Measurements from ENCODE around the gene AP1G1. TPM values are rescaled to one million over a fixed set of nuclear protein-coding genes. Genes with fewer than 3 reads are reported as not detected.
"Not testable (repeated sequence)": the region's sequence is repeated elsewhere in the genome, so short reads cannot be mapped to it uniquely, and the experiment has no call there.

AP1G1 gene
- total and polyA plus RNA-seq, 5 donors from 2014 or later = 11.7 to 190 (median 13.6) TPM

DNA sequence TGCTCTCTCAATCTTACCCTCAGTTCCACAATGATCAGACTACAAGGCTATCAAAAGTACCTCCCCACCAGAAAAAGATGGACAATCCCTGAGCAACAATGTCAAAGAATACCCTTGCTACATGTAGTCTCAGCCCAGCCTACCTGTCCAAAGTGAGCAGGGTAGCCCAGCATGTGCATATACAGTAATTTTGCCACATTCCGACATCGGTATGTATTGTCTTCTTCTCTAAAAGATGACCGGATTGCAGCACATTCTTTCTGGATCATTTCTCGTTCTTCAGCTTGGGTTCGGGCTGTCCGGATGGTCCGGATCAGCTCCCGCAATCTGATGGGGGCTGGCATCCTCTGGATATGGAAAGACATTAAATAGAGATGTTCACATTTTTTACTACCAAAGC lies 19.5 kb downstream of the AP1G1 start:
- Histone ChIP-seq H3K4me3 (ENCODE audit: low read depth, low read length) (no peak overlapping the region), H3K9me3 (ENCODE audit: control insufficient read depth in 2 of 2, low read length in 2 of 2) (no peaks in the 10 kb centered on the region), H3K27me3 (ENCODE audit: control insufficient read depth, insufficient read depth, low read length) (no peaks in the 10 kb centered on the region), H3K36me3 (ENCODE audit: control insufficient read depth, insufficient read depth, low read length) (peaks cover 46% of the 10 kb centered on the region), H3K27ac (ENCODE audit: insufficient read depth, low read length, poor library complexity, severe bottlenecking) (no peak overlapping the region), H3K4me1 (ENCODE audit: control insufficient read depth, insufficient read depth, low read length, poor library complexity, severe bottlenecking) (peaks cover 19% of the 10 kb centered on the region)
- Mint-ChIP-seq H3K36me3 (peaks cover 28% of the 10 kb centered on the region), H3K4me3 (peak overlapping the region in 1 of 4 donors; percentile 2), H3K27ac (no peak overlapping the region), H3K27me3 (no peaks in the 10 kb centered on the region), H3K4me1 (peaks cover 28 to 66% (median 47%) of the 10 kb centered on the region in 4 donors), H3K9me3 (no peaks in the 10 kb centered on the region)
- no peak for DNase-seq
- no peak for ATAC-seq (ENCODE audit: low read depth in 2 of 2)

DNA sequence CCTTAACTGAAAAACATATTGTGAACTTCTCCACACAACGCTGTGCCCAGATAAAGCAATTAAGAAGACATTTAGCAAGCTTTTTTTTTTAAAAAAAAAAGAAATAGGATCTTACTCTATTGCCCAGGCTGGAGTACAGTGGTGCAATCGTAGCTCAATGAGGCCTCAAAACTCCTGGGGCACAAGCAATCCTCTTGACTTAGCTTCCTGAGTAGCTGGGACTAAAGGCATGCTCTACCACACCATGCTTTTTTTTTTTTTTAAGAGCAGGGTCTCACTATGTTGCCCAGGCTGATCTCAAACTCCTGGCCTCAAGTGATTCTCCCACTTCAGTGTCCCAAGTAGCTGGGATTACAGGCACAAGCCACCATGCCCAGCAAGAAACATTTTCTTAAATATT lies 20.1 kb downstream of the AP1G1 start:
- Histone ChIP-seq H3K27me3 (ENCODE audit: control insufficient read depth, insufficient read depth, low read length) (no peaks in the 10 kb centered on the region), H3K36me3 (ENCODE audit: control insufficient read depth, insufficient read depth, low read length) (peaks cover 43% of the 10 kb centered on the region), H3K4me3 (ENCODE audit: low read depth, low read length) (no peak overlapping the region), H3K9me3 (ENCODE audit: control insufficient read depth in 2 of 2, low read length in 2 of 2) (no peaks in the 10 kb centered on the region), H3K4me1 (ENCODE audit: control insufficient read depth, insufficient read depth, low read length, poor library complexity, severe bottlenecking) (peaks cover 14% of the 10 kb centered on the region), H3K27ac (ENCODE audit: insufficient read depth, low read length, poor library complexity, severe bottlenecking) (no peak overlapping the region)
- Mint-ChIP-seq H3K27ac (no peak overlapping the region), H3K4me3 (peak overlapping the region in 2 of 4 donors; percentile 2 to 8), H3K36me3 (peaks cover 29% of the 10 kb centered on the region), H3K27me3 (no peaks in the 10 kb centered on the region), H3K4me1 (peaks cover 24 to 65% (median 45%) of the 10 kb centered on the region in 4 donors), H3K9me3 (no peaks in the 10 kb centered on the region)
- DNase-seq (no peak), ATAC-seq (ENCODE audit: low read depth in 2 of 2) (no peak)

DNA sequence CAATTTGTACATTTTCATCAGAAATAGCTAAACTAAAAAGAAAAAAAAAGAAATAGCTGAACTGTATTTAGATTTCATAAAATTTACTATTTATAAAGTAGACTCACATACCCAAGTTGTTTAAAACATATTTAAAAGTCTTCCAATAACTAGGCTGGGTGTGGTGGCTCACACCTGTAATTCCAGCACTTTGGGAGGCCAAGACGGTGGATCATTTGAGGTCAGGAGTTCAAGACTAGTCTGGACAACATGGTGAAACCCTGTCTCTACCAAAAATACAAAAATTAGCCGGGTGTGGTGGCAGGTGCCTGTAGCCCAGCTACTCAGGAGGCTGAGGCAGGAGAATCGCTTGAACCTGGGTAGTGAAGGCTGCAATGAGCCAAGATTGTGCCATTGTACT lies 23.5 kb downstream of the AP1G1 start:
- DNase-seq; H3K27me3 ChIP-seq (ENCODE audit: control insufficient read depth, insufficient read depth, low read length); H3K27me3 Mint-ChIP-seq; H3K4me3 ChIP-seq (ENCODE audit: low read depth, low read length); H3K27ac ChIP-seq (ENCODE audit: insufficient read depth, low read length, poor library complexity, severe bottlenecking); ATAC-seq (ENCODE audit: low read depth in 2 of 2); H3K4me3 Mint-ChIP-seq; H3K4me1 ChIP-seq (ENCODE audit: control insufficient read depth, insufficient read depth, low read length, poor library complexity, severe bottlenecking); H3K9me3 Mint-ChIP-seq; H3K9me3 ChIP-seq (ENCODE audit: control insufficient read depth in 2 of 2, low read length in 2 of 2); H3K27ac Mint-ChIP-seq: not testable (repeated sequence)
- peaks cover 44% of the 10 kb centered on the region for H3K36me3 ChIP-seq (ENCODE audit: control insufficient read depth, insufficient read depth, low read length)
- Mint-ChIP-seq H3K36me3 (peaks cover 23% of the 10 kb centered on the region), H3K4me1 (peaks cover 12 to 48% (median 32%) of the 10 kb centered on the region in 4 donors)

DNA sequence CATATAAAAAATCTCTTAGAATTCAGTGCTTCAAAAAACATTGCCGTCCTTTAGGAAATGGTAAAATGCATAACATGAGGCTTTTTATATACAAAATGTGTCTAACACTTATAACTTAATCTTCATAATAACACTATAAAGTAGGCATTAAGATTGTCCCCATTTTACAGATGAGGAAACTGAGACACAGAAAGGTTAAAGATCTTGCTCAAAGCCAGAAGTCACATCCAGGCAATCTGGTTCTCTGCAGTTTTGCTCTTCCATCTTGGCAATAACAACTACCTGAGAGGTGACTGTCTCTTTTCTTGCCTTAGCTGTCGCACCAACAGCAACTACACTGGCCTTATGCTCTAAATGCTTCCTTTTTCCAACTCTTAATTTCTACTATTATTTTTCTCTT lies 24.5 kb downstream of the AP1G1 start:
- H3K27me3 Mint-ChIP-seq = no peaks in the 10 kb centered on the region
- Histone ChIP-seq H3K4me3 (ENCODE audit: low read depth, low read length) (no peak overlapping the region), H3K27me3 (ENCODE audit: control insufficient read depth, insufficient read depth, low read length) (no peaks in the 10 kb centered on the region), H3K27ac (ENCODE audit: insufficient read depth, low read length, poor library complexity, severe bottlenecking) (no peak overlapping the region), H3K36me3 (ENCODE audit: control insufficient read depth, insufficient read depth, low read length) (peaks cover 43% of the 10 kb centered on the region), H3K4me1 (ENCODE audit: control insufficient read depth, insufficient read depth, low read length, poor library complexity, severe bottlenecking) (no peaks in the 10 kb centered on the region), H3K9me3 (ENCODE audit: control insufficient read depth in 2 of 2, low read length in 2 of 2) (no peaks in the 10 kb centered on the region)
- H3K36me3 Mint-ChIP-seq = peaks cover 19% of the 10 kb centered on the region
- no peak for ATAC-seq (ENCODE audit: low read depth in 2 of 2)
- peaks cover 12 to 46% (median 29%) of the 10 kb centered on the region in 4 donors for H3K4me1 Mint-ChIP-seq
- DNase-seq = no peak
- peak overlapping the region in 1 of 3 donors; percentile 41 for H3K27ac Mint-ChIP-seq
- H3K4me3 Mint-ChIP-seq = no peak overlapping the region
- no peaks in the 10 kb centered on the region for H3K9me3 Mint-ChIP-seq

DNA sequence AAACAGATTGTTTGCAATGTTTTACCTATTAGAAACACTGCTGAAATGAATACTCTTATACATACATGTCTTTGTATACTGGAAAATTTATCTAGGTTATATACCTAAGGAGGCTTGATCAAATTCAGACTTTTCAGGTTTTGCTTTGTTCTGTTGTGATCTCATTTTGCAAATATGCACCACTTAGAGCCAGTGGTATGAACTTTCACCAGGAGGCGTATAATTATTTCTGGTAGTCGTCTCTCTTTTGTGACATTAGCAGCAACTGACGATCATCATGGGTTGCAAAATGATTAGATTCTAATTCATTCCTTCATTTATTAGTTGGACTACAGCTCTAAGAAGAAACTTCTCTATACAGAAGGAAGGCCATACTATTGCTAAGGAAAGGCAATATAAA lies 26.9 kb downstream of the AP1G1 start:
- Mint-ChIP-seq H3K27me3 (no peaks in the 10 kb centered on the region), H3K36me3 (peaks cover 9% of the 10 kb centered on the region), H3K27ac (peak overlapping the region in 1 of 3 donors; percentile 83), H3K9me3 (no peaks in the 10 kb centered on the region), H3K4me1 (peaks cover 9 to 51% (median 28%) of the 10 kb centered on the region in 4 donors), H3K4me3 (no peak overlapping the region)
- no peak for DNase-seq
- H3K4me1 ChIP-seq (ENCODE audit: control insufficient read depth, insufficient read depth, low read length, poor library complexity, severe bottlenecking) = peaks cover 5% of the 10 kb centered on the region
- peaks cover 29% of the 10 kb centered on the region for H3K36me3 ChIP-seq (ENCODE audit: control insufficient read depth, insufficient read depth, low read length)
- H3K9me3 ChIP-seq (ENCODE audit: control insufficient read depth in 2 of 2, low read length in 2 of 2) = no peaks in the 10 kb centered on the region
- no peak overlapping the region for H3K27ac ChIP-seq (ENCODE audit: insufficient read depth, low read length, poor library complexity, severe bottlenecking)
- no peak for ATAC-seq (ENCODE audit: low read depth in 2 of 2)
- no peaks in the 10 kb centered on the region for H3K27me3 ChIP-seq (ENCODE audit: control insufficient read depth, insufficient read depth, low read length)
- no peak overlapping the region for H3K4me3 ChIP-seq (ENCODE audit: low read depth, low read length)

DNA sequence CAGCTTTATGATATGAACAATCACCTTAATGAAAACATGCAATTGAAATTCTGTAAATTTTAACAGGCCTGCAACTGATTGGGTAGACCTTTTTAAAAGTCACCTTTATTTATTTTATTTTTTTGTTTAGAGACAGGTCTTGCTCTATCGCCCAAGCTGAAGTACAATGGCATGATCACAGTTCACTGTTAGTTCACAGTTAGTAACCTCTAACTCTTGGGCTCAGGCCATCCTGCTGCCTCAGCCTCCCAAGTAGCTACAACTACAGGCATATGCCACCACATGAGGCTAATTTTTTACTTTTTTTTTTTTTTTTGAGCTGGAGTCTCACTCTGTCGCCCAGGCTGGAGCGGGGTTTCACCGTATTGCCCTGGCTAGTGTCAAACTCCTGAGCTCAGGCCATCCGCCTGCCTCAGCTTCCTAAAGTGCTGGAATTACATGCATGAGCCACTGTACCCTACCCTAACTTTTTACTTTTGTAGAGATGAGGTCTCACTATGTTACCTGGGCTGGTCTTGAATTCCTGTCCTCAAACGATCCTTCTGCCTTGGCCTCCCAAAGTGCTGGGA lies 28.0 kb downstream of the AP1G1 start:
- Histone ChIP-seq H3K27me3 (ENCODE audit: control insufficient read depth, insufficient read depth, low read length) (no peaks in the 10 kb centered on the region), H3K36me3 (ENCODE audit: control insufficient read depth, insufficient read depth, low read length) (peaks cover 19% of the 10 kb centered on the region), H3K9me3 (ENCODE audit: control insufficient read depth in 2 of 2, low read length in 2 of 2) (no peaks in the 10 kb centered on the region), H3K4me1 (ENCODE audit: control insufficient read depth, insufficient read depth, low read length, poor library complexity, severe bottlenecking) (peaks cover 14% of the 10 kb centered on the region), H3K27ac (ENCODE audit: insufficient read depth, low read length, poor library complexity, severe bottlenecking) (no peak overlapping the region), H3K4me3 (ENCODE audit: low read depth, low read length) (no peak overlapping the region)
- DNase-seq (no peak), ATAC-seq (ENCODE audit: low read depth in 2 of 2) (no peak)
- Mint-ChIP-seq H3K36me3 (peaks cover 9% of the 10 kb centered on the region), H3K27ac (peak overlapping the region; percentile 26 to 59 (median 58)), H3K9me3 (no peaks in the 10 kb centered on the region), H3K4me1 (peaks cover 17 to 61% (median 36%) of the 10 kb centered on the region in 4 donors), H3K27me3 (no peaks in the 10 kb centered on the region), H3K4me3 (no peak overlapping the region)

DNA sequence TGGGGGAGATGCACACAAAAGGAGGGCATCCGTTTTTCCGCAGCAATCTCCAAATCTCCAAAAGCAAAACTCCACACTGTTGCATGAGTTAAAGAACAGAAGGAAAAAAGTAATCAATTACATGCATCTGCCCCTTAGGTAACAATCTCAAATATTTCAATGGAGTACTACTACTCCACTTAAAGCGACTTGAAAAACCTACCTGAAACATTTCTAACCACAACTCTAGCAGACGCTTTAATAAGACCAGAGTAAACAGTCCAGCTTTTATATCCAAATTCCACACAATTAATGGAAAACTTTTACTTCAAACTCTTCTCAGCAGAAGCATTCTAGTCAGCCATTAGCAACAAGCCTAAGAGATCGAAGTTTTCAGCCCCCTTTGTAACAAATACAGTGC lies 29.9 kb downstream of the AP1G1 start:
- ATAC-seq (ENCODE audit: low read depth in 2 of 2) = no peak
- Mint-ChIP-seq H3K27me3 (no peaks in the 10 kb centered on the region), H3K36me3 (peaks cover 5% of the 10 kb centered on the region), H3K9me3 (no peaks in the 10 kb centered on the region), H3K4me1 (peaks cover 20 to 58% (median 35%) of the 10 kb centered on the region in 4 donors), H3K4me3 (no peak overlapping the region), H3K27ac (peak overlapping the region in 2 of 3 donors; percentile 11 to 29)
- Histone ChIP-seq H3K27me3 (ENCODE audit: control insufficient read depth, insufficient read depth, low read length) (no peaks in the 10 kb centered on the region), H3K27ac (ENCODE audit: insufficient read depth, low read length, poor library complexity, severe bottlenecking) (no peak overlapping the region), H3K4me1 (ENCODE audit: control insufficient read depth, insufficient read depth, low read length, poor library complexity, severe bottlenecking) (peaks cover 14% of the 10 kb centered on the region), H3K9me3 (ENCODE audit: control insufficient read depth in 2 of 2, low read length in 2 of 2) (no peaks in the 10 kb centered on the region), H3K36me3 (ENCODE audit: control insufficient read depth, insufficient read depth, low read length) (peaks cover 20% of the 10 kb centered on the region), H3K4me3 (ENCODE audit: low read depth, low read length) (no peak overlapping the region)
- DNase-seq = no peak

DNA sequence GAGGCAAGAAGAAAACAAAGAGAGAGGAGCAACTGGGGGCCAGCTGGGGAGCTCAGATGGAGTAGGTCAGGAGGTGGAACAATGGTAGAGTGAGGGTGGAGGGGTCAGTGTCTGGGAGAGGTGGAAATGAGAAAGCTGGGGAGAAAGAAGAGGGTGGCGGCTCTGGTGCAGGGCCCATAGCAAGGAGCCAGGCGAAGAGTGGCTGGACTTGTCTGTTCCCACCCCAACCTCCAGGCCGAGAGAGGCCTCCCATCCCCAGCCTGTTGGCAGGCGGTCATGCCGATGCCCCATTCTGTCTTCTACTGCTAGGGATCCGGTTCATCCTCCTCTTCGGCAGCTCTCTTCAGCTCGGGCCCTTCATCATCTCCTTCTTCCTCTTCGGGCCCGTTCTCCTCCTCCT lies 31.3 kb downstream of the AP1G1 start:
- H3K27ac ChIP-seq (ENCODE audit: insufficient read depth, low read length, poor library complexity, severe bottlenecking) = no peak overlapping the region
- Mint-ChIP-seq H3K36me3 (peaks cover 8% of the 10 kb centered on the region), H3K27me3 (no peaks in the 10 kb centered on the region), H3K9me3 (no peaks in the 10 kb centered on the region), H3K4me1 (peaks cover 20 to 55% (median 35%) of the 10 kb centered on the region in 4 donors), H3K27ac (peak overlapping the region in 2 of 3 donors; percentile 72 to 83), H3K4me3 (peak overlapping the region in 2 of 4 donors; percentile 16 to 56)
- peaks cover 14% of the 10 kb centered on the region for H3K4me1 ChIP-seq (ENCODE audit: control insufficient read depth, insufficient read depth, low read length, poor library complexity, severe bottlenecking)
- ATAC-seq (ENCODE audit: low read depth in 2 of 2) (no peak), DNase-seq (no peak)
- H3K4me3 ChIP-seq (ENCODE audit: low read depth, low read length) = no peak overlapping the region
- no peaks in the 10 kb centered on the region for H3K9me3 ChIP-seq (ENCODE audit: control insufficient read depth in 2 of 2, low read length in 2 of 2)
- H3K36me3 ChIP-seq (ENCODE audit: control insufficient read depth, insufficient read depth, low read length) = peaks cover 30% of the 10 kb centered on the region
- no peaks in the 10 kb centered on the region for H3K27me3 ChIP-seq (ENCODE audit: control insufficient read depth, insufficient read depth, low read length)
